NCI-H2107 treated with DMSO at 0.1 percent for 48 hours (cell line): ENCODE data around the gene ZXDC.

Source experiments
- DNase-seq: peaks from one replicate; lab custom pipeline; 2025; ENCODE audit not compliant: unreplicated experiment; lab: John Stamatoyannopoulos, UW

ZXDC gene

GRCh38 chr3:126474498-126475412, 936 bp downstream of the ZXDC start:
- DNase-seq: peak; percentile 33

GRCh38 chr3:126473292-126474168, 2.2 kb downstream of the ZXDC start:
- DNase-seq: peak; percentile 31

- DNase-seq: peak; percentile 79
Observed at GRCh38 chr3:126472277-126473006, 3.2 kb downstream of the ZXDC start.

GRCh38 chr3:126469479-126469878, 6.2 kb downstream of the ZXDC start:
- no peak for DNase-seq

GRCh38 chr3:126468028-126468891, 7.4 kb downstream of the ZXDC start:
- DNase-seq: no peak

GRCh38 chr3:126467611-126467955, 8.1 kb downstream of the ZXDC start:
- no peak for DNase-seq

GRCh38 chr3:126466886-126467610, 8.6 kb downstream of the ZXDC start:
- no peak for DNase-seq

GRCh38 chr3:126465928-126466544, 9.7 kb downstream of the ZXDC start:
- DNase-seq: no peak

- no peak for DNase-seq
Observed at GRCh38 chr3:126464997-126465396, 10.7 kb downstream of the ZXDC start.

GRCh38 chr3:126464494-126464893, 11.2 kb downstream of the ZXDC start:
- DNase-seq: no peak

GRCh38 chr3:126464093-126464492, 11.6 kb downstream of the ZXDC start:
- no peak for DNase-seq

GRCh38 chr3:126463521-126463920, 12.2 kb downstream of the ZXDC start:
- DNase-seq: no peak

- no peak for DNase-seq
Observed at GRCh38 chr3:126461450-126462070, 14.1 kb downstream of the ZXDC start.

GRCh38 chr3:126460381-126460780, 15.3 kb downstream of the ZXDC start:
- no peak for DNase-seq

- DNase-seq: no peak
Observed at GRCh38 chr3:126459763-126460127, 15.9 kb downstream of the ZXDC start.

GRCh38 chr3:126459111-126459762, 16.5 kb downstream of the ZXDC start:
- DNase-seq: no peak

GRCh38 chr3:126456766-126457388, 18.8 kb downstream of the ZXDC start:
- no peak for DNase-seq

GRCh38 chr3:126456211-126456610, 19.5 kb downstream of the ZXDC start:
- no peak for DNase-seq
